Left hindlimb (tissue), 1 donor: ENCODE data around the gene PSD.

ENCODE experiments used
- DNase-seq: peaks from one replicate; pipeline ENCODE4 v3.0.0-alpha.2; 2018

PSD gene

DNA sequence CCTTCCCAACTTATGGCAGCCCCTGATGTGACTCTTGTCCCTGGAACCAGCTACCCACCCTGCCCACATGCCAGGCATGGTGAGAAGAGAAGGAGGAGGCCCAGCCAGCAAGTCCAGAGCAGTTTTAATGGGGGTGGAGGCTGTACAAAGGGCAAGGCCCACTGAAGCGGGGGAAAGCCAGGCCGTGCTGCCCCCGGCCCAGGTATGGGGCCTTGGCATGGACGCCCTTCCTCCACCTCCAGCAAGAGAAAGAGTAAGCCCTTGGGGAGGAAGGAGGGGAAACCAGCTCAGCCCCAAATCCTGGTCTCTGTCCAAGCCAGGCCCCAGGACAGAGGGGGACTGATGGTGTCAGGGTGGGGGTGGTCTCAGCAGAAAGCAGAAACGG lies 16.1 kb downstream of the PSD start:
- no peak for DNase-seq

DNA sequence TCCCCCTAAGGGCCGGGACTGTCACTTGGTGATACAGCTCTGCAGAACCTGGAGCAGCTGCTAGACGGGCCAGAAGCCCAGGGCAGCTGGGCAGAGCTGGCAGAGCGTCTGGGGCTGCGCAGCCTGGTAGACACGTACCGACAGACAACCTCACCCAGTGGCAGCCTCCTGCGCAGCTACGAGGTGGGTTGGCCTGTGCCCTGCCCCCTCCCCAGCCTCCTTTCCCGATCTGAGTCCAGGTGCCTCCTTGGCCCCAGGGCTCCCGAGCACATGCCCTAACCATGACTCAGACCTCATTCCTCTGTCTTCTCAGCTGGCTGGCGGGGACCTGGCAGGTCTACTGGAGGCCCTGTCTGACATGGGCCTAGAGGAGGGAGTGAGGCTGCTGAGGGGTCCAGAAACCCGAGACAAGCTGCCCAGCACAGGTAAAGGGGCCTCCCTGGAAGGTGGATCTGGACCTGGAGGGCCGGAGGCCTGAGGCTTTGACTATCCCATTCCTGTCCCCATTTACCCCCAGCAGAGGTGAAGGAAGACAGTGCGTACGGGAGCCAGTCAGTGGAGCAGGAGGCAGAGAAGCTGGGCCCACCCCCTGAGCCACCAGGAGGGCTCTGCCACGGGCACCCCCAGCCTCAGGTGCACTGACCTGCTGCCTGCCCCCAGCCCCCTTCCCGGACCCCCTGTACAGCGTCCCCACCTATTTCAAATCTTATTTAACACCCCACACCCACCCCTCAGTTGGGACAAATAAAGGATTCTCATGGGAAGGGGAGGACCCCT lies 16.7 kb downstream of the PSD start:
- DNase-seq: no peak

DNA sequence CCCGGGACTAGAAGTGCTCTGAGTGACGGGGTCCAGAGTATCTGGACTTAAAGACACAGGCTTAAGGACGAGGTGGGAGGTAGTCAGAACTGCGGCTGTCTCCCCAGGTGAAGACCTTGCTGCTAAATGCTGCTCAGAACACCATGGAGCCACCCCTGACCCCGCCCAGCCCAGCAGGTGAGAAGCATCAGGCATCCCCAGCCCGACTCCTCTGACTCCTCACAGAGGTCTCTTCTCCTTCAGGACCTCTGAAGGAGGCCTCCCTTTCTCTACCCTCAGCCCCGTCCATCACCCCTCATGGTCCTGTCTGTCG lies 17.3 kb downstream of the PSD start:
- no peak for DNase-seq

DNA sequence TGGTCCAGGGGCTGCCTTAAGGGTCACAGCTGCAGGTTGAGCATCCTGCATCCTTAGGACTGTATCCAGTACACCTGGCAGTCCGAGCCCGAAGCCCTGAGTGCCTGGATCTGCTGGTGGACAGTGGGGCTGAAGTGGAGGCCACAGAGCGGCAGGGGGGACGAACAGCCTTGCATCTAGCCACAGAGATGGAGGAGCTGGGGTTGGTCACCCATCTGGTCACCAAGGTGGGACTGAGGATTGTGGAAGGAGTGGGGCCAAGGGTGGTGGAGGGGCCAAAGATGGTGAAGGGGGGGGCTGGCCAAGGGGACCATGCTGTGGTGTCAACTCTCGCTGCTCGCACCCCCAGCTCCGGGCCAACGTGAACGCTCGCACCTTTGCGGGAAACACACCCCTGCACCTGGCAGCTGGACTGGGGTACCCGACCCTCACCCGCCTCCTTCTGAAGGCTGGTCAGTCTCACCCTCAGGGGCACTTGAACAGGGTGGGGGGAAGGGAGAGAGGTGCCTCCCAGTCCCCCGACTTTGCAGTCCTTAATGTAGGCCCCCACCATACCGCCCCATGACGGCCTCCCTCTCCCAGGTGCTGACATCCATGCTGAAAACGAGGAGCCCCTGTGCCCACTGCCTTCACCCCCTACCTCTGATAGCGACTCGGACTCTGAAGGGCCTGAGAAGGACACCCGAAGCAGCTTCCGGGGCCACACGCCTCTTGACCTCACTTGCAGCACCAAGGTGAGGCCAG lies 17.8 kb downstream of the PSD start:
- no peak for DNase-seq

DNA sequence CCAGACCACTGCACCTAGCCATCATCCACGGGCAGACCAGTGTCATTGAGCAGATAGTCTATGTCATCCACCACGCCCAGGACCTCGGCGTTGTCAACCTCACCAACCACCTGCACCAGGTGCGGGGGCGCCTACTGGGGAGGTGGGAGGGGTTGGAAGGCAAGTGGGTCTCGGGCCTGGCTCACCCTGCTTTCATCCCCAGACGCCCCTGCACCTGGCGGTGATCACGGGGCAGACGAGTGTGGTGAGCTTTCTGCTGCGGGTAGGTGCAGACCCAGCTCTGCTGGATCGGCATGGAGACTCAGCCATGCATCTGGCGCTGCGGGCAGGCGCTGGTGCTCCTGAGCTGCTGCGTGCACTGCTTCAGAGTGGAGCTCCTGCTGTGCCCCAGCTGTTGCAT lies 18.5 kb downstream of the PSD start:
- DNase-seq: no peak

DNA sequence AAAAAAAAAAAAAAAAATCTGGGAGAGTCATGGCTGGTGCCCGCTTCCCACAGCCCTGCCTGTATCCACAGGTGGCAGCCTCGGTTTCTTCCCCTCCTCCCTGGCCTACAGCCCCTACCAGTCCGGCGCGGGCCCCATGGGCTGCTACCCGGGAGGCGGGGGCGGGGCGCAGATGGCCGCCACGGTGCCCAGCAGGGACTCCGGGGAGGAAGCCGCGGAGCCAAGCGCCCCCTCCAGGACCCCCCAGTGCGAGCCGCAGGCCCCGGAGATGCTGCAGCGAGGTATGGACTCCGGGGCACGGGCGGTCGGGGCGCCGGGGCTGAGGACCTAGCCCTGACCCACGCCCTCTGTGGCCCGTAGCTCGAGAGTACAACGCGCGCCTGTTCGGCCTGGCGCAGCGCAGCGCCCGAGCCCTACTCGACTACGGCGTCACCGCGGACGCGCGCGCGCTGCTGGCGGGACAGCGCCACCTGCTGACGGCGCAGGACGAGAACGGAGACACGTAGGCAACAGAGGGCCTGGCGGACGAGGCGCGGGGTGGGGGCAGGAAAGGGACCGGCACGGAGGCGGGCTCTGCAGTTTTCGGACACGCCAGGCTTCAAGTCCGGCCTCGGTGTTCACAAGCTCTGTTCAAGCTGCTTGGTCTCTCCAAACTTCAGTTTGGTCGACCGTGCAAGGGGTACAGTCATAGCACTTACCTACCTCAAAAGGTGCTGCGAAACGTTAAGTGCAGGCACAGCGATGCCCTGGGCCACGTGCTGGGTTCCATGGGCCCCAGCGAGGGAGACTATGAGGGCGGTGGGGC lies 19.2 kb downstream of the PSD start:
- DNase-seq: peak; percentile 90

DNA sequence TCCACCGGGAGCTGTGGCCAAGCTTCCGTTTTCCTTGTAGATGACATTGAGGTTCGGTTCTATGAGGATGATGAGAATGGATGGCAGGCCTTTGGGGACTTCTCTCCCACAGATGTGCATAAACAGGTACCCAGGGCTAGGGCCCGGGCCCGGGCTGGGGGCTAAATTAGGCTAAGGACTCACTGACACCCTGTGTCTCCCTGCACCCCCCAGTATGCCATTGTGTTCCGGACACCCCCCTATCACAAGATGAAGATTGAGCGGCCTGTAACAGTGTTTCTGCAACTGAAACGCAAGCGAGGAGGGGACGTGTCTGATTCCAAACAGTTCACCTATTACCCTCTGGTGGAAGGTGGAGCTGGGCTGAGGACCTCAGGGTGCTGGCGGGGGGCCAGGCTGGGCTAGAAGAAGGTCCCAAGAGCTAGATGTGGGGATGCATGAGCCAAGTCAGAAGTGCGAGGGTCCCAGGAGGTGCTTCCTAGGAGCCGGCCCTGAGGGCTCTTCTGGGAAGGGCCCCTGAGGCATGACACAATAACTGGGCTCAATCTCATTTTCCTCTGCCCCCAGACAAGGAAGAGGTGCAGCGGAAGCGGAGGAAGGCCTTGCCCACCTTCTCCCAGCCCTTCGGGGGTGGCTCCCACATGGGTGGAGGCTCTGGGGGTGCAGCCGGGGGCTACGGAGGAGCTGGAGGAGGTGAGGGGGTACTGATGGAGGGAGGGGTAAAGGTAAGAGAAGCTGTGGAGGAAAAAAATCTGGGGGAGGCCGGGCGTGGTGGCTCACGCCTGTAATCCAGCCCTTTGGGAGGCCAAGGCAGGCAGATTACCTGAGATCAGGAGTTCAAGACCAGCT lies 20.2 kb downstream of the PSD start:
- no peak for DNase-seq

DNA sequence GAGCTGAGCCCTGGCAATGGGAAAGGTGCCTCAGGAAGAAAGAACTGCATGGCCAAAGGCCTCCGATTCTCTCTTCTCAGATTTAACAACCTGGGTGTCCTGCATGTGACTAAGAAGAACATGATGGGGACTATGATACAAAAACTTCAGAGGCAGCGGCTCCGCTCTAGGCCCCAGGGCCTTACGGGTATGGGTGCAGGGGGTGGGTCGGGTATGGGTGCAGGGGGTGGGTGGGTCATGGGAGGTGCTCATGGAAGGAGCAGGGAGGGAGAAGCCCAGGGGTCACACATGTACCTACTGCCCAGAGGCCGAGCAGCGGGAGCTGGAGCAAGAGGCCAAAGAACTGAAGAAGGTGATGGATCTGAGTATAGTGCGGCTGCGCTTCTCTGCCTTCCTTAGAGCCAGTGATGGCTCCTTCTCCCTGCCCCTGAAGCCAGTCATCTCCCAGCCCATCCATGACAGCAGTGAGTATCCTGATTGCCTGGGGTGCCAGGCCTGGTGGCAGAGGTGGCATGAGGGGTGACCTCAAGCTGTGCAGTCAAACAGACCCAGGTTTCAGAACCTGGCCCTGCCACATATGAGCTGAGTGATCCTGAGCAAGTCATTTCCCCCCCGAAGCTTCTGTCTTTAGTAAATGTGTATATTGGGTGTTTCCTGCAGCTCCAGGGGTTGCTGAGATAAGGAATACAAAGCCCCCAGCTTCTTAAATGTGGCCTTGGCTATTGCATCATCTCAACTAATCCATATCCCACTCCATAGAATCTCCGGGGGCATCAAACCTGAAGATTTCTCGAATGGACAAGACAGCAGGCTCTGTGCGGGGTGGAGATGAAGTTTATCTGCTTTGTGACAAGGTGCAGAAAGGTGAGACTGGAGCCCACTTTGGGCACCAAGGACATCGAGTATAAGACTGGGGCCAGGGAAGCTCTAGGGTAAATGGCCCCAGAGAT lies 21.1 kb downstream of the PSD start:
- no peak for DNase-seq

DNA sequence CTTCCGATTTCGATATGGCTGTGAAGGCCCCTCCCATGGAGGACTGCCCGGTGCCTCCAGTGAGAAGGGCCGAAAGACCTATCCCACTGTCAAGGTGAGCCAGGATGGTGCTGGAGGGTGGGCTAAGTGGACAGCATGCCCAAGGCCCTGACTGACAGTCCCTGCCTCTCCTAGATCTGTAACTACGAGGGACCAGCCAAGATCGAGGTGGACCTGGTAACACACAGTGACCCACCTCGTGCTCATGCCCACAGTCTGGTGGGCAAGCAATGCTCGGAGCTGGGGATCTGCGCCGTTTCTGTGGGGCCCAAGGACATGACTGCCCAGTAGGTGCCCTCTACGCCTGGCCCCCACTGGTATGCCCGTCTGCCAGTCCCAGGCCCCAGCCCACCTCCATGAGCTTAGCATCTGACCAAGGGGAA lies 21.8 kb downstream of the PSD start:
- DNase-seq: no peak

DNA sequence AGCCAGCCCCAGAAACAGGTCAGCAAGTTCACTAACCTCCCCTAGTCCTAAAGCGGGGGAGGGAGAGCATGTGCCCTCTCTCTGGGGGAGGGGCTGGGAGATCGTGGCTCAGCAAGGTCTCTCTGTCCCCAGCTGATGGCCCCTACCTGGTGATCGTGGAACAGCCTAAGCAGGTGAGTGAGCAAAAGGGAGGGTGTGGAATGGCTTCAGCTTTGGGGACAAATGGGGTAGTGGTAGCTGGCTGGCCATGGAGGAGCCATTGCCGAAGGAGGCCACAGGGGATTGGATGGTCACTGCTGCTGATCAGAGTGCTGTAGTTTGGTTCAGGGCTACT lies 22.3 kb downstream of the PSD start:
- DNase-seq: no peak

DNA sequence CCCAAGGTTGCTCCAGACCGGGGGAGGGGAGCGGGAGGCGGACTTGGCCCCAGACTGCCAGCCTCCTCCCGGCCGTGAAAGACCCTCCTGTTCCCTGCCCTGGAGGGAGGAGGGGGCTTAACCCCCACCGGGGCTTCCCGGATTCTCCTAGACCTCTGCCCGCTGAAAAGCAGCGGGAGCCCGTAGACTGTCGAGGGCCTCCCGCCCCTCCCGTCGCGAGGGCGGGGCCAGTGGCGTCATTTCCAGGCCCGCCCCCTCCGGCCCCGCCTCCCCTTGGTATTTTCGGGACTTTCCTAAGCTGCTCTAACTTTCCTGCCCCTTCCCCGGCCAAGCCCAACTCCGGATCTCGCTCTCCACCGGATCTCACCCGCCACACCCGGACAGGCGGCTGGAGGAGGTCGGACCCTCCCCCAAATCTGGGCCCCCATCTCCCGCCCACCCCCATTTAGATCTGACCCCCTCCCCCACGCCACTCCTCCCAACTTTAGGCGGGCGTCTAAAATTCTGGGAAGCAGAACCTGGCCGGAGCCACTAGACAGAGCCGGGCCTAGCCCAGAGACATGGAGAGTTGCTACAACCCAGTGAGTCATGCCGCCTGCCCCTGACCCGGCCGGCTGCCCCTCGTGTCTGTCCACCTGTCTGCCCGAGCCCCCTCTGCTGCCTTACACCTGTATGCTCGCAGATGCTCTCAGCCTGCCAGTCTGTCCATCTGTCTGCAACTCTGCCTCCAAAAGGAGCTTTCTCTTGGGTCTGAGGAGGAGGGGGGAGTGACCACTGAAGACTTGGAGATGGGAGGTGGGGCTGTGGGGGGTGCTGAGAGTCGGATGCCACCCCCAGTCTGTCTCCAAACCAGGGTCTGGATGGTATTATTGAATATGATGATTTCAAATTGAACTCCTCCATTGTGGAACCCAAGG lies 22.9 kb downstream of the PSD start, which contains the start of gene NFKB2:
NFKB2 (plus strand) TSS at position 306 of the 917 bp plus-strand sequence; CDS start at position 561, 255 bp downstream.
- peak; percentile 94 for DNase-seq

DNA sequence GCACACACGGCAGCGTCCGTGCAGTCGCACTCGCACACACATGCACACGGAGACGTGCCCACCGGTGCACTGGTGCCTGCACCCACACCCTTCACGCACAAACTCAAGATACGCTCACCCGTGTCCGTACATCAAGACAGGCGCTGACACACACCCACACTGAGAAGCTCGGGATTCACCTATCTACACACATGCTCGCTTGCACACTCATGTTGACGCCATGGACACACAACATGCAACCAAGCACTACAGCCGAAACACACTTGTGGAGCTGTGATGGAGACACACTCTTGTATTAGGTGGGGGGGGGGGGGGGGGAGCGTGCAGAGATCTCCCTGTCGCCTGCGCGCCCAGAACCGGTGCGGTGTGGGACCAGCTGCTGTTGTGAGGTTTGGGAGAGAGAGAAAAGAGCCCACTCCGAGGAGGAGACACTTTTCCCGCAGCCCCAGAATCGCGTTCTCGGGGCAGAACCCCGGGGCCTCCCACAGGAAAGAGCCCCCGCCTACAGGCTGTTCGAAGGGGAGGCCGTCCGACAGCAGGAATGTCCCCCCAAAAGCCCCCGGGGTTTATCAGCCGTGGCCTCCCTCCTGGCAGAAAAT lies 23.7 kb downstream of the PSD start:
- no peak for DNase-seq

DNA sequence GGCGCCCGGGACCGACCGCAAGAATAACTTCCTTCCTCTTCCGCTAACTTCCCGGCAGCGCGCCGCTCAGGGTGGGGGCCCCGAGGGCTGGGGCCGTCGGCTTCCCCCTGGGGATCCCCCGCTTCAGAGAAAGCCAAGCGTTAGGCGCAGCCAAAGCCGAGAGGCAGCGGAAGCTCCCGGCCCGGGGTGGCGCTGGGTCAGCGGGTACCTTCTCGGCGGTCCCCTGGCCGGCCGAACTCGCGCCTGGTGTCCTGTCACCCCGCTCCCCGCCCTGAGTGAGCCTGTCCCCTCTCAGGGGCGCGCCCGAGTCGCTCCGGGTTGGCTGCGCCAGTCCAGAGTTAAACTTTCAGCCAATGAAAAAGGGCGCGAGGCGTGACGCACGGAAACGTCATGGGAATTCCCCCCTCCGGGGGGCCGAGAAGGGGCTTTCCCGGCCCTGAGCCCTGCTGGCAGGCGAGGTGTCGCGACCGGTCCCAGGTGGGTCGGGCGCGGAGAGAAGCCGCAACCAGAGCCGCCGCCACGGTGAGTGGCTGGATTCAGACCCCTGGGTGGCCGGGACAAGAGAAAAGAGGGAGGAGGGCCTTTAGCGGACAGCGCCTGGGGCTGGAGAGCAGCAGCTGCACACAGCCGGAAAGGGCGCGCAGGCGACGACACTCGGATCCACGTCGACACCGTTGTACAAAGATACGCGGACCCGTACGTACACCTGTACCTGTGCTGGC lies 24.3 kb downstream of the PSD start:
- DNase-seq: peak; percentile 93

DNA sequence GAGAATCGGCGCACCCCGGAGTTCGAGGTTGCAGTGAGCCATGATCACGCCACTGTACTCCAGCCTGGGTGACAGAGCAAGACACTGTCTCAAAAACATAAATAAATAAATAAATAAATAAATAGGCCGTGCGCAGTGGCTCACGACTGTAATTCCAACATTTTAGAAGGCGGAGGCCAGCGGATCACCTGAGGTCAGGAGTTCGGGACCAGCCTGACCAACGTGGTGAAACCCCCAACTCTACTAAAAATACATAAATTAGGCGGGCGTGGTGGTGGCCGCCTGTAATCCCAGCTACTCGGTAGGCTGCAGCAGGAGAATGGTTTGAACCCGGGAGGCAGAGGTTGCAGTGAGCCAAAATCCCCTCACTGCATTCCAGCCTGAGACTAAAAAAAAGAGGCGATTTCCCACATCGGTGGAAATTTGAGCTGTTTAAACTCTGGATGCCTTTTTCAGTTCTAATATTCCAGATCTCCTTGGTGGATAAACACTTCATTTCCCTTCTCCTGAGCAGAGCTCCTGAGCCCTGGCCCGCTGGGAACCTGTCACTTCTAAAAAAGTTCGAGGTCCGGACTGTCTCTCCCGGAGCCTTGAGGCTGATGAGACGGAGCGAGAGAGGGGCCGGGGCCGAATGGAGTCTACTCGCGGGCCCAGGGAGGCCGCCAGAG lies 25.0 kb downstream of the PSD start:
- DNase-seq: no peak

DNA sequence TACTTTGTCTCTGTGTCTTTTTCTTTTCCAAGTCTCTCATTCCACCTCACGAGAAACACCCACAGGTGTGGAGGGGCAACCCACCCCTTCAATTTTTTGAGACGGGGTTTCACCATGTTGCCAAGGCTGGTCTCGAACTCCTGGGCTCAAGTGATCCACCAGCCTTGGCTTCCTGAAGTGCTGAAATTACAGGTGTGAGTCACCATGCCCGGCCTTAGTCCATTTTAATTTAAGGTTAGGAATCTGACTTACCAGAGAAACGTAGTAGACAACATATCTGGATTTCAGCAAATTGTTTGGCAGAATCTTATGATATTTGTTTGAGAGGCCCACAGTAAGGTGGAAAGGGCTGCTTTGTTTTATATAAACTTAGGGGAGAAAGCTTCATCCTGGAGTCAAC lies 26.3 kb downstream of the PSD start:
- no peak for DNase-seq

DNA sequence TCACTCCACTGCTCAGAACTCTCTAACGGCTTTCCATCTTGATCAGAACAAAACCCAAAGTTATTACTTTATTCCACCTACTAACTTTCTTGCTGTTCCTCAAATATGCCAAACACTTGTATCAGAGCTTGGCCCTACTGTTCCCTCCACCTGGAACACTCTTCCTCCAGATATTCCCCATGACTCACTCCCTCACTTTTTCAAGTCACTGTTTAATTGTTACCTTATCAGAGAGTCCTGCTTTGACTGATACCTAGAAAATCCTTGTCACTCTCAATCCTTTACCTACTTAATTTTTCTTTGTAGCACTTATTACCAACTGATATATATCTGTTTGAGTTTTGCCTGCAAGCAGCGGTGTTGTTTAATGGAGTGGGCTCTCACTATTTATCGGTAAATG lies 28.7 kb downstream of the PSD start:
- DNase-seq: no peak

DNA sequence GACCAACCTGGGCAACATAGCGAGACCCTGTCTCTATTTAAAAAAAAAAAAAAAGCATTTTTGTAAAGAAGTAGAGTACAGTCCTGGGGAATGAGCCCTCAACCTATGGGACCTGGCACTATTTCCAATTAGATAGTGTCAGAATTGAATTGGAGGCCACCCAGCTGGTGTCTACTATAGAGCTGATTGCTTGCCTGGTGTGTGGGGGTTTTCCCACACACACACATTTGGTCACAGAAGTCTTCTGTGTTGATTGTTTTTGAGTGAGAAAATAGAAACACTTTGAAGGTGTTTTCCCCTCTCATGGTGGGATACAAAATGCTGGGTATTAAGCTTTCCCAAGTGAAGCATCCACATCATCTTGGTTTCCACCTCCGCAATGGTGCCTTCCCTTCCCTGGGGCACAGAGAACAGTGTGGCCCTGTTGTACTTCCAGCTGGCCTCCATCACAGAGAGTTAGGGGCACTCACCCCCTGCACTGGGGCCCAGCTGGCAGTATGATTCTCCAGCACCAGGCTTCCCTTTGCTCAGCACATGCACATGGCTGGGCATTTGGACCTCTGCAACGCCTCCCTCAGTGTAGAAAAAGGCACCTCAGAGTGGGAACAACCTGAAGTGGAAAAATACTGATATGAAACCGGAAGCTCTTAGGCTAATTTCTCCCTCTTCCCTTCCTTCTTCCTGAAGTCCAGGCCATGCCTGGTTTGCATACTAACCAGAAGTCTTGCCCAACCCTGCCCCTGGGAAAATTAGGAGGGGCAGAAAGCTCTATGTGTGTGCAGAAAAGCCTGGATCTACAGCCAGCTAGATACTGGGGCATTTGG lies 33.8 kb downstream of the PSD start:
- no peak for DNase-seq

DNA sequence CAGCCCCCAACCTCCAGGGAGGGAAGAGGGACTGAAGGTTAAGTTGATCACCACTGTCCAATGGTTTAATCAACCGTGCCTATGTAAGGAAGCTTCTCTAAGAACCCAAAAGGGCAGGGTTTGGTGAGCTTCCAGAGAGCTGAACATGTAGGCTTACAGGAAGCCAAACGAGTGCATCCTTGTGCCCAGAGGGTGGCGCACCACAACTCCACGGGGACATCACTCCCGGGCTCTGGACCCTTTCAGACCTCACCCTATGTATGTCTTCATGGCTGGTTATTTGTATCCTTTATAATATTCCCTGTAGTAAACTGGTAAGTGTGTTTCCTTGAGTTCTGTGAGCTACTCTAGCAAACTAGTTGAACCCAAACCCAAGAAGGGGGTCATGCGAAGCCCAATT lies 34.5 kb downstream of the PSD start:
- DNase-seq: no peak
